ENCODE measurements around the gene VAV3. TPM values are rescaled to one million over a fixed set of nuclear protein-coding genes. Genes with fewer than 3 reads are reported as not detected.

VAV3 gene
- total RNA-seq, 1 experiment from 2014 or later, result 0.57 TPM

- no peak overlapping the region for H3K27ac Mint-ChIP-seq (ENCODE audit: unreplicated experiment)
- no peak overlapping the region for H3K4me3 Mint-ChIP-seq (ENCODE audit: unreplicated experiment)
- DNase-seq, result no peak
- no peak overlapping the region for H3K4me3 ChIP-seq (ENCODE audit: low read depth, low read length)
- ChIA-PET POLR2A (no interaction called here), CTCF (no interaction called here)
- H3K36me3 Mint-ChIP-seq (ENCODE audit: insufficient read depth, unreplicated experiment), result no peaks in the 10 kb centered on the region
- BruUV-seq (replicated peaks), result no TSS peak
- H3K9me3 ChIP-seq, result no peaks in the 10 kb centered on the region
- H3K9me3 Mint-ChIP-seq (ENCODE audit: unreplicated experiment), result no peaks in the 10 kb centered on the region
- peaks cover 5% of the 10 kb centered on the region for H3K27me3 Mint-ChIP-seq (ENCODE audit: insufficient read depth, unreplicated experiment)
- no peaks in the 10 kb centered on the region for H3K4me1 ChIP-seq
- no peaks in the 10 kb centered on the region for H3K4me1 Mint-ChIP-seq (ENCODE audit: low read depth, unreplicated experiment)
- H3K36me3 ChIP-seq (ENCODE audit: control insufficient read depth, insufficient read depth, low read length), result no peaks in the 10 kb centered on the region
- intact Hi-C loops (cut with micrococcal nuclease; ENCODE audit: unreplicated experiment), result no loop called here
- TF ChIP-seq CTCF (IDR thresholded peaks at IDR 0.05; ENCODE audit: insufficient read depth in 1 of 2, low read depth in 1 of 2, low read length in 1 of 2, severe bottlenecking in 1 of 2, unreplicated experiment in 1 of 2), result no peak
- H3K27me3 ChIP-seq (replicated peaks; ENCODE audit: control insufficient read depth, insufficient read depth, low read length), result no peaks in the 10 kb centered on the region
Measured at GRCh38 chr1:107802654-107803053, 162.3 kb downstream of the VAV3 start.

GRCh38 chr1:107795994-107796393, 169.0 kb downstream of the VAV3 start:
- Histone ChIP-seq H3K36me3 (ENCODE audit: control insufficient read depth, insufficient read depth, low read length) (no peaks in the 10 kb centered on the region), H3K4me3 (ENCODE audit: low read depth, low read length) (no peak overlapping the region), H3K9me3 (no peaks in the 10 kb centered on the region), H3K27me3 (replicated peaks; ENCODE audit: control insufficient read depth, insufficient read depth, low read length) (no peaks in the 10 kb centered on the region), H3K4me1 (no peaks in the 10 kb centered on the region)
- TF ChIP-seq CTCF (IDR thresholded peaks at IDR 0.05; ENCODE audit: insufficient read depth in 1 of 2, low read depth in 1 of 2, low read length in 1 of 2, severe bottlenecking in 1 of 2, unreplicated experiment in 1 of 2), result no peak
- Mint-ChIP-seq H3K27me3 (ENCODE audit: insufficient read depth, unreplicated experiment) (no peaks in the 10 kb centered on the region), H3K4me3 (ENCODE audit: unreplicated experiment) (no peak overlapping the region), H3K27ac (ENCODE audit: unreplicated experiment) (no peak overlapping the region), H3K9me3 (ENCODE audit: unreplicated experiment) (no peaks in the 10 kb centered on the region), H3K4me1 (ENCODE audit: low read depth, unreplicated experiment) (no peaks in the 10 kb centered on the region), H3K36me3 (ENCODE audit: insufficient read depth, unreplicated experiment) (no peaks in the 10 kb centered on the region)
- no TSS peak for BruUV-seq (replicated peaks)
- DNase-seq, result no peak
- POLR2A ChIA-PET, result no interaction called here
- intact Hi-C loops (cut with micrococcal nuclease; ENCODE audit: unreplicated experiment), result no loop called here
- CTCF ChIA-PET, result interaction anchor here (0.6 kb wide), 1 partner anchor 36 kb away, joined by 3 read pairs; no protein-coding TSS in a partner anchor

DNA sequence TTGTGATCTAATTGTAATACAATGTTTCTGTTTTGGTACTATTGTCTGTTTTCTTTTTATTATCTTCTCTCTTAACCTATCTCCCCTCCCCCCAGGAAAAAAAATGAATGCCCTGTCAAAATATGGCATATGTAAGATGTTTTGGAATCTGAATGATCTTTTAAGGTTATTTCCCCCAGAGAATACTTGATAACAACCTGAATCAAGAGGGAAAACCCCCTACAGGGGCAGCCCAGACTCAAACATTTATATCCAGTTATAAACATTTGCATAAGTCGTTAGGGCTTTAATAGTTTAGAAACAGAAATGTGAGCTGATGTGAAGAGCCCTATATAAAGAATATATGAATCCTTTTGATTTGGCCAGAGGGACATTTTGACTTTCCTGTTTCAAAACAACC, 169.5 kb downstream of the VAV3 start:
- H3K9me3 Mint-ChIP-seq (ENCODE audit: unreplicated experiment), result no peaks in the 10 kb centered on the region
- H3K27ac Mint-ChIP-seq (ENCODE audit: unreplicated experiment), result no peak overlapping the region
- H3K4me3 ChIP-seq (ENCODE audit: low read depth, low read length), result no peak overlapping the region
- H3K4me3 Mint-ChIP-seq (ENCODE audit: unreplicated experiment), result no peak overlapping the region
- no peak for TF ChIP-seq CTCF (IDR thresholded peaks at IDR 0.05; ENCODE audit: insufficient read depth in 1 of 2, low read depth in 1 of 2, low read length in 1 of 2, severe bottlenecking in 1 of 2, unreplicated experiment in 1 of 2)
- DNase-seq, result no peak
- H3K4me1 ChIP-seq, result no peaks in the 10 kb centered on the region
- no peaks in the 10 kb centered on the region for H3K36me3 Mint-ChIP-seq (ENCODE audit: insufficient read depth, unreplicated experiment)
- POLR2A ChIA-PET, result no interaction called here
- CTCF ChIA-PET, result interaction anchor here (0.6 kb wide), 1 partner anchor 36 kb away, joined by 3 read pairs; no protein-coding TSS in a partner anchor
- H3K27me3 ChIP-seq (replicated peaks; ENCODE audit: control insufficient read depth, insufficient read depth, low read length), result no peaks in the 10 kb centered on the region
- no TSS peak for BruUV-seq (replicated peaks)
- H3K9me3 ChIP-seq, result no peaks in the 10 kb centered on the region
- intact Hi-C loops (cut with micrococcal nuclease; ENCODE audit: unreplicated experiment), result no loop called here
- no peaks in the 10 kb centered on the region for H3K27me3 Mint-ChIP-seq (ENCODE audit: insufficient read depth, unreplicated experiment)
- H3K4me1 Mint-ChIP-seq (ENCODE audit: low read depth, unreplicated experiment), result no peaks in the 10 kb centered on the region
- no peaks in the 10 kb centered on the region for H3K36me3 ChIP-seq (ENCODE audit: control insufficient read depth, insufficient read depth, low read length)

Measured in Caco-2 (cell line).